ENCODE measurements around the gene TAP1.

TAP1 gene

GRCh38 chr6:32843979-32844838 is 9.3 kb downstream of the TAP1 start, which contains the start of gene PSMB8:
Gene PSMB8, minus strand, starts transcription at chr6:32844047. Its CDS starts 51 bp downstream, at chr6:32843996.
- TF ChIP-seq, protein P1, sequence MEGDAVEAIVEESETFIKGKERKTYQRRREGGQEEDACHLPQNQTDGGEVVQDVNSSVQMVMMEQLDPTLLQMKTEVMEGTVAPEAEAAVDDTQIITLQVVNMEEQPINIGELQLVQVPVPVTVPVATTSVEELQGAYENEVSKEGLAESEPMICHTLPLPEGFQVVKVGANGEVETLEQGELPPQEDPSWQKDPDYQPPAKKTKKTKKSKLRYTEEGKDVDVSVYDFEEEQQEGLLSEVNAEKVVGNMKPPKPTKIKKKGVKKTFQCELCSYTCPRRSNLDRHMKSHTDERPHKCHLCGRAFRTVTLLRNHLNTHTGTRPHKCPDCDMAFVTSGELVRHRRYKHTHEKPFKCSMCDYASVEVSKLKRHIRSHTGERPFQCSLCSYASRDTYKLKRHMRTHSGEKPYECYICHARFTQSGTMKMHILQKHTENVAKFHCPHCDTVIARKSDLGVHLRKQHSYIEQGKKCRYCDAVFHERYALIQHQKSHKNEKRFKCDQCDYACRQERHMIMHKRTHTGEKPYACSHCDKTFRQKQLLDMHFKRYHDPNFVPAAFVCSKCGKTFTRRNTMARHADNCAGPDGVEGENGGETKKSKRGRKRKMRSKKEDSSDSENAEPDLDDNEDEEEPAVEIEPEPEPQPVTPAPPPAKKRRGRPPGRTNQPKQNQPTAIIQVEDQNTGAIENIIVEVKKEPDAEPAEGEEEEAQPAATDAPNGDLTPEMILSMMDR (IDR thresholded peaks at IDR 0.05; ENCODE audit: low read depth, low read length, missing control alignments), result peak; percentile 43
- H3K36me3 ChIP-seq (replicated peaks), result peaks cover 26% of the 10 kb centered on the region
- peak within 1 kb of the TSS; percentile 79 for H3K27ac ChIP-seq
- in situ Hi-C loops (cut with HindIII; ENCODE audit: low pct_ligation_motif_present, low sequenced_read_pairs), result no loop called here
- DNase-seq, result peak; percentile 93
- H3K4me3 ChIP-seq (ENCODE audit: low read depth, low read length), result peak within 1 kb of the TSS; percentile 88
- no peaks in the 10 kb centered on the region for H3K27me3 ChIP-seq (replicated peaks)

GRCh38 chr6:32843331-32843978 is 10.0 kb downstream of the TAP1 start:
- Histone ChIP-seq H3K27ac (peak overlapping the region; percentile 79), H3K27me3 (replicated peaks) (no peaks in the 10 kb centered on the region), H3K36me3 (replicated peaks) (peaks cover 22% of the 10 kb centered on the region), H3K4me3 (ENCODE audit: low read depth, low read length) (peak overlapping the region; percentile 88)
- TF ChIP-seq, protein P1 (IDR thresholded peaks at IDR 0.05; ENCODE audit: low read depth, low read length, missing control alignments), result no peak
- DNase-seq, result no peak
- in situ Hi-C loops (cut with HindIII; ENCODE audit: low pct_ligation_motif_present, low sequenced_read_pairs), result no loop called here

DNA sequence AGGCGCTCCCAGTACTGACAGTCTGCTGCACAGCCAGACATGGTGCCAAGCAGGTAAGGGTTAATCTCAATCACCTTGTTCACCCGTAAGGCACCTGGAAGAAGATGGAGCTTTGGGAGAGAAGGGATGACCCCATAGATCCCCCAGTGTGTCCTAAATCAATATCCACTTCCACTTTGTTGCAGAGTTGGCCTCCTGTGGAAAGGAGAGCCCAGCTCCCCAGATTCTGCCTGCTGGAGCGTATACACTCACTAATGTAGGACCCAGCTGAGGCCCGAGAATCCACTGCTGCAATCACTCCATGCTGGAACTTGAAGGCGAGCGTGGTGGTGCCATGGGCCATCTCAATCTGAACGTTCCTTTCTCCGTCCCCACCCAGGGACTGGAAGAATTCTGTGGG is 10.8 kb downstream of the TAP1 start:
- H3K36me3 ChIP-seq (replicated peaks), result peaks cover 18% of the 10 kb centered on the region
- no peak for DNase-seq
- no peak overlapping the region for H3K4me3 ChIP-seq (ENCODE audit: low read depth, low read length)
- H3K27me3 ChIP-seq (replicated peaks), result no peaks in the 10 kb centered on the region
- TF ChIP-seq, protein P1 (IDR thresholded peaks at IDR 0.05; ENCODE audit: low read depth, low read length, missing control alignments), result no peak
- in situ Hi-C loops (cut with HindIII; ENCODE audit: low pct_ligation_motif_present, low sequenced_read_pairs), result no loop called here
- H3K27ac ChIP-seq, result no peak overlapping the region

DNA sequence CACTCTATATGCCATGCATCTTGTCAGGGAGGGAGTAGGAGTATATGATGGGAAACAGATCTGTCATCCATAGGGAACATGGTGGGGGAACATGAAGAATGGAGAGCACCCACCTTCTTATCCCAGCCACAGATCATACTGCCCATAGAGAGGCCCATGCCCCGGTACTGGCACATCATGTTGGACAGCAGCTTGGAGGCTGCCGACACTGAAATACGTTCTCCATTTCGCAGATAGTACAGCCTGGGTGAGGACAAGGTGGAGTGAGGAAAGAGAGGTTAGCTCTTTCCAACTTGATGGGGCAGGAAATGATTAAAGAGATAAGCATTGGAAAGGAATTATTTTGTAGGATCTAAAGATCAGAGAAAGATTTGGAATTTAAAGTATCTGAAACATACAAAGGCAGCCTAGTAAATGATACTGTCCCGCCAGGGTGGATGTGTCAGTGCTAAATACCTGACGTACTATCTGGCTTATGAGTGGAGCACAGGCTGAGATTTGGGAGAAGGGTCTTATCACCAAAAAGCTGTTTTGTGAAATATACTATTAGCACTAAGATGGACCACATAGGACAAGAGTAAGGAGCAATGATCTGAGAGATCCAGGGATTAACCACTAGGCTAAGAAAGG is 11.4 kb downstream of the TAP1 start:
- Histone ChIP-seq H3K27ac (no peak overlapping the region), H3K4me3 (ENCODE audit: low read depth, low read length) (no peak overlapping the region), H3K36me3 (replicated peaks) (peaks cover 13% of the 10 kb centered on the region), H3K27me3 (replicated peaks) (no peaks in the 10 kb centered on the region)
- no peak for DNase-seq
- in situ Hi-C loops (cut with HindIII; ENCODE audit: low pct_ligation_motif_present, low sequenced_read_pairs), result no loop called here
- TF ChIP-seq, protein P1 (IDR thresholded peaks at IDR 0.05; ENCODE audit: low read depth, low read length, missing control alignments), result no peak

DNA sequence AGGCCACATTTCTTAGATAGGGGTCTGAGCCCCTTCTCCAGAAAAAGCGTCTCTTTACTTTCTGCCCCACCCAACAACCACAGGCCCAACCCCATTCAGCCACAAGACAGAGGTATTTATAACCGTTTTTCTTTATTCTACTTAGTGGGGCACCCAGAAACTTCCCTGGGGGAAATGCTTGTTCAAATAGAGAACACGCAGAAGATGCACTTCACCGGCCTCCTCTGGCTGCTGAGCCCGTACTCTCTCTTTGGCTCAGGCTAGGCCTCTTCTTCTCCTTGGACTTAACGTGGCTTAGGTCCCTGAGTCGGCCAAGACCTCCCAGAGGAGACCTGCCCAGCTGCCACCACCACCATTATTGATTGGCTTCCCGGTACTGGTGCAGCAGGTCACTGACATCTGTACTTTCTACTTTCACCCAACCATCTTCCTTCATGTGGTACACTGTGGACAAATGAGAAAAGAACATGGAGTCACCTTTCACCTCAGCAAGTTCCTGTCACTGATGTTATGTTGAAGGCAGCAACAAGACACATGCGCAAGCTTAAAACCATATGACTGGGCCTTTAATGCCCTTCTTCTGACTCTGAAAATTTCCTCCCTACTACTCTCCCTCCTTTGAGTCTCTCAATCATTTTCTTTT is 12.8 kb downstream of the TAP1 start:
- in situ Hi-C loops (cut with HindIII; ENCODE audit: low pct_ligation_motif_present, low sequenced_read_pairs), result no loop called here
- Histone ChIP-seq H3K27ac (no peak overlapping the region), H3K36me3 (replicated peaks) (peaks cover 8% of the 10 kb centered on the region), H3K27me3 (replicated peaks) (no peaks in the 10 kb centered on the region), H3K4me3 (ENCODE audit: low read depth, low read length) (no peak overlapping the region)
- TF ChIP-seq, protein P1 (IDR thresholded peaks at IDR 0.05; ENCODE audit: low read depth, low read length, missing control alignments), result no peak
- no peak for DNase-seq

All from brain microvascular endothelial cell (primary cell).